Cardiac fibroblast (primary cell): ENCODE measurements around the gene AHI1.
A peak's percentile ranks its signal among the peaks of the same experiment; 100 is the strongest.

Experiments used
- DNase-seq, 2 donors: peaks; one replicate each; pipeline versions ENCODE4 v3.0.0 to v3.0.0-alpha.2; 2010; ENCODE audit warnings: low read depth in 2 of 2
- H3K4me3 ChIP-seq, 2 donors: replicated peaks in 1 of 2; 1 replicate in 1 of 2; 2 replicates in 1 of 2; pipeline ENCODE4 v1.5.1; 2011; ENCODE audit warnings: low read depth in 2 of 2, low read length in 2 of 2, mild to moderate bottlenecking in 2 of 2, moderate library complexity in 1 of 2
- CTCF ChIP-seq: IDR thresholded peaks from one replicate; pipeline ENCODE4 v1.5.1; 2011; ENCODE audit warnings: low read depth, mild to moderate bottlenecking, low read length, inconsistent platforms

Gene AHI1

DNA sequence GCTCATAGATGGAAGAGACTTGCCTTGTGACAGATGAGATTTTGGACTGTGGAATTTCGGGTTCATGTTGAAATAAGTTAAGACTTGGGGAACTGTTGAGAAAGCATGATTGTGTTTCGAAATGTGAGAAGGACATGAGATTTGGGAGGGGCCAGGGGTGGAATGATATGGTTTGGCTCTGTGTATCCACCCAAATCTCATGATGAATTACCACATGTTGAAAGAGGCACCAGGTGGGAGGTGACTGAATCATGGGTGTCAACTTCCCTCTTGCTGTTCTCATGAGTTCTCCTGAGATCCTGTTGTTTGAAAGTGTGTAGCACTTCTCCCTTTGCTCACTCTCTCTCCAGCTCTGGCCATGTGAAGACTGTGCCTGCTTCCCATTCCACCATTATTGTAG, 17.9 kb downstream of the AHI1 start:
- H3K4me3 ChIP-seq = no peak overlapping the region
- TF ChIP-seq CTCF = no peak

DNA sequence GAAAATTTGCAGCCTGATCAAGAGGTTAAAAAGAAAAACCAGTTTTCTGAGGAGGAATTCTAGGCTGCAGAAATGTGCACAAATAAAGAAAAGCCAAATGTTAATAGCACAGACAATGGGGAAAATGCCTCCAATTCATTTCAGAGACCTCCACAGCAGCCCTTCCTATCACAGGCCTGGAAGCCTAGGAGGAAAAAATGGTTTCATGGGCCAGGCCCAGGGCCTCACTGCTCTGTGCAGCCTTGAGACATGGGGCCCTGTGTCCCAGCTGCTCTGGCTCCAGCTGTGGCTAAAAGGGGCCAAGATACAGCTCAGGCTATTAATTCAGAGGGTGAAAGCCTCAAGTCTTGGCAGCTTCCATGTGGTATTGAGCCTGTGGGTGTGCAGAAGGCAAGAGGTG, 18.9 kb downstream of the AHI1 start:
- no peak overlapping the region for H3K4me3 ChIP-seq
- no peak for TF ChIP-seq CTCF
- no peak for DNase-seq

More for the DNA sequence above, 17.9 kb downstream of the AHI1 start:
- peak in 1 of 2 donors; percentile 6 for DNase-seq

- no peak overlapping the region for H3K4me3 ChIP-seq
- TF ChIP-seq CTCF = no peak
- no peak for DNase-seq
These were observed 22.2 kb downstream of the AHI1 start for GRCh38 chr6:135475292-135475886.

GRCh38 chr6:135474362-135474761, 23.2 kb downstream of the AHI1 start:
- H3K4me3 ChIP-seq = no peak overlapping the region
- no peak for DNase-seq
- TF ChIP-seq CTCF = no peak

DNA sequence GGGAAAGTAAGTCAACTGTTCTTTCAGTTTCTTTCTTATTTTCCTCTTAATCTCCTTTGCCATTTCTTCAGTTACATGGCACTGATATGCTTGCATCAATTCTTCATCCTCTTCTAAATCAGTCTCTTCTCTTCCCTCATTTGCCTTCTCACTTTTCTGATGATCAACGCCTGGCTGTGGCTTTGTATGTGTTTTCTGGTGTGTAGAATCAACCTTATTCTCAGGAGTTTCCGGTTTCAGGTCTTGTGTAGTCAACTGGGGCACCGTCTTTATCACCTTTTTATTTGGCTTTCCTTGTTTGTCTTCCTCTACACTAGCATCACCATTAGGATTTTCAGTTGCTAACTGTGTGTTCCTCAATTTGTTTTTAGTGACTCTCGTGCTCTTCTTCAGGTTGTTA, 31.6 kb downstream of the AHI1 start:
- H3K4me3 ChIP-seq = no peak overlapping the region
- DNase-seq = no peak
- no peak for TF ChIP-seq CTCF

GRCh38 chr6:135465307-135465706, 32.2 kb downstream of the AHI1 start:
- no peak for TF ChIP-seq CTCF
- no peak overlapping the region for H3K4me3 ChIP-seq
- no peak for DNase-seq

DNA sequence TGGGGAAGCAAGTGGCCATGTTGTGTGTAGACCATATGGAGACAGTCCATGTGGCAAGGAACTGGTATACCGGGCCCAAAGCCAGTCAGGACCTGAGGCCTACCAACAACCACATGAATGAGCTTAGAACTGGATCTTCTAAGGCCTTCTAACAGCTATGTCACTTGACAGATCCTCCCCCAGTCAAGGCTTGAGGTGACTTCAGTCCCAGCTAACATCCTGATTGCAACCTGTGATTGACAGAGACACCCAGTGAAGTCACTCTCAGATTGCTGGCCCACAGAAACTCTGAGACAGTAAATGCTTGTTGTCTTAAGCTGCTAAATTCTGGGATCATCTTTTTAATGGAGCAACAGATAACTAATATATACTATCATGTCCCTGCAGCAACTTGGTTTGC, 32.9 kb downstream of the AHI1 start:
- no peak for TF ChIP-seq CTCF
- H3K4me3 ChIP-seq = no peak overlapping the region

More for the DNA sequence above, 32.9 kb downstream of the AHI1 start:
- DNase-seq = no peak
